GM08714 (cell line): Measurements from ENCODE around the gene FSTL4.

ENCODE experiments used
- H3K4me3 ChIP-seq: fragments of 200-500 bp; sonication (Bioruptor generic); 2 replicates; pipeline ENCODE4 v1.5.1; 2014; ENCODE audit warnings: mild to moderate bottlenecking, low read length, inconsistent platforms
- ZNF274 ChIP-seq: IDR thresholded peaks from 2 replicates; pipeline ENCODE4 v1.6.1; 2012; ENCODE audit warnings: mild to moderate bottlenecking, low read depth, low read length

The FSTL4 gene

DNA sequence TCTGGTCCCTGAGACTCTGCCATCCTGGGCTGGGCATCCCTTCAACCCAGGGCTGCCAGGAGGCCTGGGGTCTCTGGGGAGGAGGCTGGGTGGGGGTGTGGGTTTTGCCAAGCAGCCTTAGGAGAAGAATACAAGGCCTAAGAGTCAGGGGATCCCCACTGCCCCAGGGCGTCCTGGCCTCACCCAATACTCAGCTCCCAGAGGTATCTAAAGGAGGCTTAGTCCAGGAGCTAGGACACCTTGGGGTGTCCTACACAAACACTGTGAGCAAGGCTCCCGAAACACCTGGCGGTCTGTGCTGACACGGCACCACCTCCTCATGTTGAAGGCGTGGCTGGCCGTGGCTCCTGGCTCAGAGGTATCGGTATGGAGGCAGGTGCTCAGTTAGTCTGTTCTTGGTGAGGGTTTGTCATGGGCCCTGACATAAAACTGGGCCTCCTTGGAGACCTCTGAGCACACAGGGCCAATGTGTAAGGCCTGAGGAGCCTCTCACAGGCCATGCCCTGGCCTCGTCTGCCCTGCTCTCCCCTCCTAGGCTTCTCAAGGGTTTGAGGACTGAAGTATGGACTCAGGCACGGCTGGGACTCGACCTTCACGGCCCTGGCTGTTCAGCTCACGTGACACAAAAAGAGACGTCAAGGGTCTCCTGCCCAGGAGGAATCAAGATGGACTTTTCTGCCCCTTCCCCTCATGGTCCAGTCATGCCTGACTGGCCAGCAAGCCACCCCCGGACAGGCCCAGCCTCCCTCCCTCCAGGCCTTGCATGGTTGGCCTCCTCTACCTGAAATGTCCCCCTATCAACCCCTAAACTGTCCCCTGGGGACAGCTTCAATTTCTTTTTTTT lies 277.3 kb downstream of the FSTL4 start:
- H3K4me3 ChIP-seq = no peak overlapping the region
- no peak for TF ChIP-seq ZNF274

- TF ChIP-seq ZNF274 = no peak
- H3K4me3 ChIP-seq = no peak overlapping the region
Observed at GRCh38 chr5:133333326-133334150, 278.8 kb downstream of the FSTL4 start.

DNA sequence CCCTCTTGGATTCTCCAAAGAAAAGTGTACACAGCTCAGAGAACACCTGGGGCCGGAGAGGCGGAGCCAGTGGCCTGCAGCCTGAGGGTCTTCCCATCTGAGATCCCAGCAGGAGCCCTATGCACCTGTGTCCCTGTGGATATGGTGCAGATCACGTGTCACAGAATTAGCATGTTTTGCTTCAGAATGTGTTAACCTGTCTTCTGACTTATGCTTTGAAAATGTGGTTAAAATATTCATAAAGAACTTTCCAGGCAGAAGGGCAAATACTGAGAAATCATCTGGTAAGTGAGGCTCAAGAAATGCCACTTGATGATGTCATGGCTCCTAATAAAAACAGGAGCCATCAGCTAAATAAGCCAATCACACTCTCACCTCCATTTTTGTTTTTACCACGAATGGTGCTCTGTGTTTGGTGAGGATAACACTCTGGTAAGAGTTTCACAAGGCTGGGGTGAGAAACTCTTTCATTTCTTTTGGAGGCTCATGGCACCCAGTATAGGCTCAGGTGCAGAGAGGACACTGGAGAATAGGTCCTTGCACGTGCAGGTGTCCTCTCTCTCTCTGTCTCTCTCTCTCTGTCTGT lies 279.8 kb downstream of the FSTL4 start:
- TF ChIP-seq ZNF274 = no peak
- no peak overlapping the region for H3K4me3 ChIP-seq

- H3K4me3 ChIP-seq = no peak overlapping the region
- TF ChIP-seq ZNF274 = no peak
Observed at GRCh38 chr5:133331941-133332340, 280.4 kb downstream of the FSTL4 start.

- H3K4me3 ChIP-seq = no peak overlapping the region
- TF ChIP-seq ZNF274 = no peak
Observed at GRCh38 chr5:133330956-133331355, 281.4 kb downstream of the FSTL4 start.

GRCh38 chr5:133328800-133329199 lies 283.5 kb downstream of the FSTL4 start:
- TF ChIP-seq ZNF274 = no peak
- no peak overlapping the region for H3K4me3 ChIP-seq

GRCh38 chr5:133327946-133328401 lies 284.4 kb downstream of the FSTL4 start:
- H3K4me3 ChIP-seq = no peak overlapping the region
- TF ChIP-seq ZNF274 = no peak

- no peak overlapping the region for H3K4me3 ChIP-seq
- no peak for TF ChIP-seq ZNF274
Observed at GRCh38 chr5:133326361-133326760, 286.0 kb downstream of the FSTL4 start.

- H3K4me3 ChIP-seq = no peak overlapping the region
- TF ChIP-seq ZNF274 = no peak
Observed at GRCh38 chr5:133325864-133326263, 286.5 kb downstream of the FSTL4 start.

- H3K4me3 ChIP-seq = no peak overlapping the region
- TF ChIP-seq ZNF274 = no peak
Observed at GRCh38 chr5:133324926-133325325, 287.4 kb downstream of the FSTL4 start.

GRCh38 chr5:133323494-133324457 lies 288.6 kb downstream of the FSTL4 start:
- TF ChIP-seq ZNF274 = no peak
- no peak overlapping the region for H3K4me3 ChIP-seq

DNA sequence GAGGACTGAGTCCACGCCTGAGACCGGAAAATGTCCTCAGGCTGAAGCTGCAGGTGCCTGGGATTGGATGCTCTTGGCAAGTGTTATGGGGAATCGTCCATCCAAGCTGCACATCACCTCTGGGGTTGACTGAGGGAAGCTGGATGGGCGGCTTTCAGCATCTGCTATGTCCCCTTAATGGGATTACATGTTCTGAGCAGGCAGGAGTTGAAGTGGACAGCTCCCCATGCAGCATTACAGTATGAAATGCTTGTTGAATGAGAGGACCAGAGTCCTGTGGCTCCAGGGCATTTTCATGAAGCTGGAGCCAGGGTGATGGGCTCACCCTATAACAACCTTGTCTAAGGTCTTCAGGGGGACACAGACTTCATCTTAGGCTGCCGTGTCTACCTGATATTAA lies 289.6 kb downstream of the FSTL4 start:
- no peak for TF ChIP-seq ZNF274
- H3K4me3 ChIP-seq = no peak overlapping the region

- TF ChIP-seq ZNF274 = no peak
- no peak overlapping the region for H3K4me3 ChIP-seq
Observed at GRCh38 chr5:133321833-133322420, 290.4 kb downstream of the FSTL4 start.

DNA sequence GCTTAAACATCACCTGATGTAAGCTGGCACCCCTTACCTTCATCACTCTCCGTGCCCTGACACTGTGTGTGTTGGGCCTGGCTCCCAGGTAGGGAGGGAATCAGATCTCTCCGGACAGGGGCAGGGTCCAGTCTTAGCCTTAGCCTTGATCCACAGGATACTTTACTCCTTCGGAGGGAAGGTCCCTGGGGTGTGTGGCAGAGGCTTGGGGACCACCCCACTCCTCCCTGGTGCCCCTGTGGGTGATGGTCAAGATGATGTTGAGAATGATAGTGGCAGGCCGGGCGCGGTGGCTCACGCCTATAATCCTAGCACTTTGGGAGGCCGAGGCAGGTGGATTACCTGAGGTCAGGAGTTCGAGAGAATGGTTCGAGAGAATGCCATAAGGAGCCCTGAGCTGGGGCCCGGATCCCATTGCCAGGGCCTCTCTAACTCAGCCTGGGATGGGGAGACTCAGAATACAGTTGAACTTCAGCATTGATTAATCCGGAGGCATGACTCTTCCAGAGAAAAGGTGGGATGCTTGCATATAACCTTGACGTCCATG lies 291.0 kb downstream of the FSTL4 start:
- TF ChIP-seq ZNF274 = no peak
- H3K4me3 ChIP-seq = no peak overlapping the region
